ENCODE results near the gene CLEC5A.

CLEC5A gene

DNA sequence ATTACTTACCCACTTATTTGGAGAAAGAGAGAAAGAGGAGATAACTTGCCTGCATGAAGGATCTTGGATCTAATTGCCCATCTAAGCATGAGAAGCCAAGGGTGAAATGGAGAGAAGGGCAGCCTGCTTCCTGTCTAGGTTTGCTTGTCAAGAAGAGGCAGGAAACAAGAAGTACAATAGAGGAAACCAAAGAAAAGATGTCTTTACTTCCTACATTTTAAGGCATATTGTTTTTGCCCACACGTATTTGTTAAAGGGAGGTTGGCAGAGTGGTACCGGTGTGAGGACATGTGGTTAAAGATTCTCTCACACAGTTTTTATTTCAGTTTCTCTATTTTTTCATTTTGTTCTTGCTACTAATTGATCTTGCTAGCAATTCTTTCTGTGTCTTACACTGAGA, 32.8 kb upstream of the CLEC5A start:
- H3K27ac ChIP-seq (replicated peaks) = peak overlapping the region; percentile 32
- TF ChIP-seq POLR2AphosphoS5 (IDR thresholded peaks at IDR 0.05; ENCODE audit: low read depth) (no peak), GABPA (IDR thresholded peaks at IDR 0.05; ENCODE audit: low read depth) (no peak), SPI1 (IDR thresholded peaks at IDR 0.05; ENCODE audit: borderline replicate concordance, low read depth) (peak; percentile 48; the same call in 1 of the 2 replicates)
- TF ChIP-seq, protein P1, sequence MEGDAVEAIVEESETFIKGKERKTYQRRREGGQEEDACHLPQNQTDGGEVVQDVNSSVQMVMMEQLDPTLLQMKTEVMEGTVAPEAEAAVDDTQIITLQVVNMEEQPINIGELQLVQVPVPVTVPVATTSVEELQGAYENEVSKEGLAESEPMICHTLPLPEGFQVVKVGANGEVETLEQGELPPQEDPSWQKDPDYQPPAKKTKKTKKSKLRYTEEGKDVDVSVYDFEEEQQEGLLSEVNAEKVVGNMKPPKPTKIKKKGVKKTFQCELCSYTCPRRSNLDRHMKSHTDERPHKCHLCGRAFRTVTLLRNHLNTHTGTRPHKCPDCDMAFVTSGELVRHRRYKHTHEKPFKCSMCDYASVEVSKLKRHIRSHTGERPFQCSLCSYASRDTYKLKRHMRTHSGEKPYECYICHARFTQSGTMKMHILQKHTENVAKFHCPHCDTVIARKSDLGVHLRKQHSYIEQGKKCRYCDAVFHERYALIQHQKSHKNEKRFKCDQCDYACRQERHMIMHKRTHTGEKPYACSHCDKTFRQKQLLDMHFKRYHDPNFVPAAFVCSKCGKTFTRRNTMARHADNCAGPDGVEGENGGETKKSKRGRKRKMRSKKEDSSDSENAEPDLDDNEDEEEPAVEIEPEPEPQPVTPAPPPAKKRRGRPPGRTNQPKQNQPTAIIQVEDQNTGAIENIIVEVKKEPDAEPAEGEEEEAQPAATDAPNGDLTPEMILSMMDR (IDR thresholded peaks at IDR 0.05; ENCODE audit: insufficient read depth, low read length) = no peak
- TF ChIP-seq, protein P2, sequence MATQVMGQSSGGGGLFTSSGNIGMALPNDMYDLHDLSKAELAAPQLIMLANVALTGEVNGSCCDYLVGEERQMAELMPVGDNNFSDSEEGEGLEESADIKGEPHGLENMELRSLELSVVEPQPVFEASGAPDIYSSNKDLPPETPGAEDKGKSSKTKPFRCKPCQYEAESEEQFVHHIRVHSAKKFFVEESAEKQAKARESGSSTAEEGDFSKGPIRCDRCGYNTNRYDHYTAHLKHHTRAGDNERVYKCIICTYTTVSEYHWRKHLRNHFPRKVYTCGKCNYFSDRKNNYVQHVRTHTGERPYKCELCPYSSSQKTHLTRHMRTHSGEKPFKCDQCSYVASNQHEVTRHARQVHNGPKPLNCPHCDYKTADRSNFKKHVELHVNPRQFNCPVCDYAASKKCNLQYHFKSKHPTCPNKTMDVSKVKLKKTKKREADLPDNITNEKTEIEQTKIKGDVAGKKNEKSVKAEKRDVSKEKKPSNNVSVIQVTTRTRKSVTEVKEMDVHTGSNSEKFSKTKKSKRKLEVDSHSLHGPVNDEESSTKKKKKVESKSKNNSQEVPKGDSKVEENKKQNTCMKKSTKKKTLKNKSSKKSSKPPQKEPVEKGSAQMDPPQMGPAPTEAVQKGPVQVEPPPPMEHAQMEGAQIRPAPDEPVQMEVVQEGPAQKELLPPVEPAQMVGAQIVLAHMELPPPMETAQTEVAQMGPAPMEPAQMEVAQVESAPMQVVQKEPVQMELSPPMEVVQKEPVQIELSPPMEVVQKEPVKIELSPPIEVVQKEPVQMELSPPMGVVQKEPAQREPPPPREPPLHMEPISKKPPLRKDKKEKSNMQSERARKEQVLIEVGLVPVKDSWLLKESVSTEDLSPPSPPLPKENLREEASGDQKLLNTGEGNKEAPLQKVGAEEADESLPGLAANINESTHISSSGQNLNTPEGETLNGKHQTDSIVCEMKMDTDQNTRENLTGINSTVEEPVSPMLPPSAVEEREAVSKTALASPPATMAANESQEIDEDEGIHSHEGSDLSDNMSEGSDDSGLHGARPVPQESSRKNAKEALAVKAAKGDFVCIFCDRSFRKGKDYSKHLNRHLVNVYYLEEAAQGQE (IDR thresholded peaks at IDR 0.05; ENCODE audit: insufficient replicate concordance, low read depth) = no peak
- peak in 1 of 2 experiments; percentile 54 for DNase-seq (ENCODE audit: low read depth in 1 of 2, low spot score in 1 of 2)
- H3K4me3 ChIP-seq (replicated peaks; ENCODE audit: insufficient read depth, low read length) = no peak overlapping the region
- H3K27me3 ChIP-seq (ENCODE audit: insufficient read depth, poor library complexity, severe bottlenecking) = no peaks in the 10 kb centered on the region

DNA sequence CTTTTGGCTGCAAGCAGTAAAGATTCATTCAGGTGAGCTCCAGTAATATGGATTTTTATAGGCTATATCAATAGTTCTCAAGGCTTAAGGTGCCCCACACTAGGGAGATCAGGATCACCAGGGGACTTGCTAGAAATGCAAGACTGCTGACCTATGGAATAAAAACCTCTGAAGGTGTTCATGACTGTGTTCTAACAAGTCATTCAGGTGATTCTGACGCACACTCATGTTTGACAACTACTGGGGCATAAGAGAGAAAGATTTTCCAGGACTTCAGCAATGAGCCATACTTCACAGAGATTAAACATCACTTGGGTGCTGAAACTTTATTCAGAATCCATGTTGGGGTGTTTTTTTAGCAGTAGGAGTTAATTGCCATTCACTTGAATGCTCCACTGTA, 31.6 kb upstream of the CLEC5A start:
- TF ChIP-seq POLR2AphosphoS5 (IDR thresholded peaks at IDR 0.05; ENCODE audit: low read depth) = no peak
- TF ChIP-seq, protein P1 (IDR thresholded peaks at IDR 0.05; ENCODE audit: insufficient read depth, low read length) = no peak
- Histone ChIP-seq H3K27ac (replicated peaks) (no peak overlapping the region), H3K4me3 (replicated peaks; ENCODE audit: insufficient read depth, low read length) (no peak overlapping the region), H3K27me3 (ENCODE audit: insufficient read depth, poor library complexity, severe bottlenecking) (no peaks in the 10 kb centered on the region)
- DNase-seq (ENCODE audit: low read depth in 1 of 2, low spot score in 1 of 2) = no peak

DNA sequence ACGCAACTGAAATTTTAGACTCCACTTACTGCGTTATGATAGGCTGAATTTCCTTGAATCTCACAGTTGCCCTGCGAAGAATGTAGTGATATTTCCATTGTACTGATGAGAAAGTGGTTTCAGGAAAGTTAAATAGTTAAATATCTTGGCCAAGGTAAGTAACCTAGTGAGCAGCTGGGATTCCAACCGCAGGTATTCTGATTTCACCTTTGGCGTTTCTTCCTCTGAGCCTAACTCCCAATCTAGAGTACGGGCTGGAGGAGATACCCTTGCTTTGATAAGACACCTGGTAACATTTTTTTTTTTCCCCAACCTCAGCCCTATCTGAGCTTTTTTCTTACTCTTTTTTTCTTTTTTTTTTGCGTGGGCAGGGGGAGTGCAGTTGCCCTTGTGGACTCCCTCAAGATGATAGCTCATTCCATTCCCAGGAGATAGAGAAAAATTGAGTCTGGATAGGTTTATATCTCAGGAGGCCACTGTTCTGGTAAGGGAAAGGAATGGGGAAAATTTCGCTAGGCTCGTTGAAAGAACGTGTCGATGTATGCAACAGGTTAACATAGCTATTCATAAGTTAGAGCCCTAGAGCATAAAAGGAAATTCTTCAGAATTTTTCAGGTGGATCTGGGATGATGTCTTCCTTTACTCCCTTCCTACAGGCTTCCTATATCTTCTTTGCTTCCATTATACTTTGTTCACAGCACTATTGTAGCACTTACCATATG, 29.9 kb upstream of the CLEC5A start:
- H3K27ac ChIP-seq (replicated peaks) = no peak overlapping the region
- TF ChIP-seq, protein P1 (IDR thresholded peaks at IDR 0.05; ENCODE audit: insufficient read depth, low read length) = no peak
- TF ChIP-seq POLR2AphosphoS5 (IDR thresholded peaks at IDR 0.05; ENCODE audit: low read depth) (no peak), SPI1 (IDR thresholded peaks at IDR 0.05; ENCODE audit: borderline replicate concordance, low read depth) (no peak), GABPA (IDR thresholded peaks at IDR 0.05; ENCODE audit: low read depth) (no peak)
- TF ChIP-seq, protein P2 (IDR thresholded peaks at IDR 0.05; ENCODE audit: insufficient replicate concordance, low read depth) = no peak
- H3K4me3 ChIP-seq (replicated peaks; ENCODE audit: insufficient read depth, low read length) = no peak overlapping the region

More for the DNA sequence above, 29.9 kb upstream of the CLEC5A start:
- H3K27me3 ChIP-seq (ENCODE audit: insufficient read depth, poor library complexity, severe bottlenecking) = no peaks in the 10 kb centered on the region
- DNase-seq (ENCODE audit: low read depth in 1 of 2, low spot score in 1 of 2) = no peak

Data from HL-60 (cell line).